Measurements from ENCODE around the gene RPGRIP1. TPM values are rescaled to one million over a fixed set of nuclear protein-coding genes. Genes with fewer than 3 reads are reported as not detected.

Gene RPGRIP1
- polyA plus RNA-seq, 1 of the 3 experiments (the other 2 are of a cell fraction), result not detected

DNA sequence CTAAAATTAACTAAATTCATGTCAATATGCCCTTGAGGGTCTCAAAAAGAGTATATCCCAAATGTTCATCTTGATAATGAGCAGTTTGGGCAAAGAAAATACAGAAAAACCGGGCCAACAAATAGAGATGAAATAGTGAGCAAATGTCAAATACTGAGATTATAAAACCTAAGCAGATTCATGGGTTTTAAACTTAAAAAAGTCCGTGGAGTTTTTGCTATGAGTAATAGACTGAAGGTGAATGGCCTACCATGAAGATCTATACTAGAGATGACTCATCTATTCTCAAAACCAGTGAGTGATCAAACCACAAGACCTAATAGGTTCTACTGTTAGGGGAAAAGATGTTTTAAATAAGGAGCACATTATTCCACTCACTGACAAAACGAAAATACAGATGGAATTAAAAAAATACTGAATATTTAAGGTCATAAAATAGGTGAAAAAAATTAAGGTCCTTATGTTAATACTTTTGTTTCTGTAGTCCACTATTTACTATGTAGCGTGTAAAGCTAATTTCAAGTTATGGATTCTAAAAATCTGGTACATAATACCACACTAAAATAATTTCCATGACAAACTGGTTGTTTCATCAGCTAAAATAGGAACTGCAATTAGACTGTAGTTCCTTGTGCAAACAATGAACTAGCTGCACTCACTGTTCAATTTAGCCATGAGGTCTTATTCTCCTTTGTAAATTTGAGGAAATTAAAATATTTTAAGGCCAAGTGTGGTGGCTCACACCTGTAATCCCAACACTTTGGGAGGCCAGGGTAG is 15.7 kb upstream of the RPGRIP1 start (continued):
- TF ChIP-seq ZBTB33 (IDR thresholded peaks at IDR 0.05; ENCODE audit: borderline replicate concordance, low read depth) (no peak), NFIC (IDR thresholded peaks at IDR 0.05; ENCODE audit: borderline replicate concordance) (no peak), RFX5 (IDR thresholded peaks at IDR 0.05; ENCODE audit: low read length) (no peak), NRF1 (IDR thresholded peaks at IDR 0.05; ENCODE audit: low read depth, low read length) (no peak), YY1 (IDR thresholded peaks at IDR 0.05; ENCODE audit: low read depth) (0 out of 2 replicates have a peak, but pooled peaks have one; percentile 11), FOSL2 (IDR thresholded peaks at IDR 0.05; ENCODE audit: borderline replicate concordance, low read depth) (peak; percentile 91), POLR2AphosphoS5 (IDR thresholded peaks at IDR 0.05; ENCODE audit: low read depth, low read length) (peak; percentile 27; the same call in 1 of the 2 replicates), EP300 (IDR thresholded peaks at IDR 0.05; ENCODE audit: borderline replicate concordance in 1 of 2, low read depth in 1 of 2, low read length in 1 of 2) (0 out of 4 replicates have a peak, but pooled peaks of 1 of the 2 experiments have one; percentile 14), CTCF (IDR thresholded peaks at IDR 0.05) (no peak), CHD2 (IDR thresholded peaks at IDR 0.05; ENCODE audit: low read length, partially characterized antibody) (no peak)

- Histone ChIP-seq H3K27ac (ENCODE audit: low read depth in 2 of 2, low read length in 1 of 2) (peak overlapping the region in 1 of 2 experiments; percentile 92; a peak in 1 of 4 replicates), H3K4me1 (ENCODE audit: control insufficient read depth in 1 of 2, insufficient read depth in 2 of 2, low read depth in 1 of 2, low read length in 1 of 2) (peaks cover 16 to 26% of the 10 kb centered on the region in 2 experiments), H3K79me2 (ENCODE audit: insufficient read depth) (peaks cover 68% of the 10 kb centered on the region), H4K20me1 (ENCODE audit: insufficient read depth) (peaks cover 63% of the 10 kb centered on the region), H3K9ac (peak overlapping the region; percentile 98), H3K4me2 (peak overlapping the region; percentile 90), H3K36me3 (replicated peaks in 1 of 2; ENCODE audit: control insufficient read depth in 1 of 2, insufficient read depth in 2 of 2, low read length in 1 of 2) (peaks cover 41 to 55% of the 10 kb centered on the region in 2 experiments), H3K9me2 (no peaks in the 10 kb centered on the region), H3F3A (replicated peaks; ENCODE audit: insufficient read depth) (peaks cover 47% of the 10 kb centered on the region), H3K9me3 (no peaks in the 10 kb centered on the region), H2AFZ (ENCODE audit: low read depth) (no peak overlapping the region), H3K4me3 (ENCODE audit: low read depth in 2 of 2, low read length in 1 of 2) (peak overlapping the region; percentile 90 to 96), H3K27me3 (ENCODE audit: insufficient read depth) (no peaks in the 10 kb centered on the region)
- TF ChIP-seq, protein P1, sequence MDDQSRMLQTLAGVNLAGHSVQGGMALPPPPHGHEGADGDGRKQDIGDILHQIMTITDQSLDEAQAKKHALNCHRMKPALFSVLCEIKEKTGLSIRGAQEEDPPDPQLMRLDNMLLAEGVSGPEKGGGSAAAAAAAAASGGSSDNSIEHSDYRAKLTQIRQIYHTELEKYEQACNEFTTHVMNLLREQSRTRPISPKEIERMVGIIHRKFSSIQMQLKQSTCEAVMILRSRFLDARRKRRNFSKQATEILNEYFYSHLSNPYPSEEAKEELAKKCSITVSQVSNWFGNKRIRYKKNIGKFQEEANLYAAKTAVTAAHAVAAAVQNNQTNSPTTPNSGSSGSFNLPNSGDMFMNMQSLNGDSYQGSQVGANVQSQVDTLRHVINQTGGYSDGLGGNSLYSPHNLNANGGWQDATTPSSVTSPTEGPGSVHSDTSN (IDR thresholded peaks at IDR 0.05), result peak; percentile 33; the same call in 1 of the 2 replicates
- no peak for TF ChIP-seq RAD21 (IDR thresholded peaks at IDR 0.05; ENCODE audit: low read length)
- no peak for DNase-seq
- CTCF ChIA-PET, result interaction anchor here (0.7 kb wide), 1 partner anchor 925 kb away, joined by 4 read pairs; no protein-coding TSS in a partner anchor
- POLR2A ChIA-PET, result no interaction called here
- WGBS (ENCODE audit: low lambda C conversion rate), result 4% methylated on average over 10 of the region's 10 CpGs
Observed at GRCh38 chr14:21267431-21267845, 12.4 kb upstream of the RPGRIP1 start.

Data from SK-N-SH (cell line).